Body of pancreas (tissue), 4 donors: Measurements from ENCODE around the gene ZNF117. TPM values are rescaled to one million over a fixed set of nuclear protein-coding genes. Genes with fewer than 3 reads are reported as not detected.
A peak's percentile ranks its signal among the peaks of the same experiment; 100 is the strongest.
"Not testable (repeated sequence)": the region's sequence is repeated elsewhere in the genome, so short reads cannot be mapped to it uniquely, and the experiment has no call there.

Source experiments
- ATAC-seq: fragments of 150-250 bp; one replicate; pipeline ENCODE4 v1.9.1; 2016
- DNase-seq, 4 donors: peaks; one replicate each; pipeline ENCODE4 v3.0.0-alpha.2; 2019
- H3K27ac ChIP-seq, 4 donors: fragments of 200-600 bp; sonication (generic); 1 replicate in 3 of 4; 2 replicates in 1 of 4; pipeline versions ENCODE4 v1.5.1 to v1.6.1; 2016 to 2019; ENCODE audit warnings: mild to moderate bottlenecking in 1 of 4, mixed read lengths in 1 of 4, moderate library complexity in 1 of 4
- H3K27me3 ChIP-seq, 2 donors: fragments of 200-600 bp; sonication (generic); one replicate each; pipeline ENCODE4 v1.6.0; 2016; ENCODE audit warnings: mild to moderate bottlenecking in 1 of 2
- H3K36me3 ChIP-seq, 2 donors: fragments of 200-600 bp; sonication (generic); replicated peaks in 1 of 2; 2 replicates each; pipeline ENCODE4 v1.5.1; 2016; ENCODE audit warnings: low read depth in 2 of 2; ENCODE audit not compliant: insufficient read depth in 1 of 2
- H3K4me1 ChIP-seq: fragments of 200-600 bp; sonication (generic); one replicate; pipeline ENCODE4 v1.6.0; 2016
- H3K4me3 ChIP-seq, 2 donors: fragments of 200-600 bp; sonication (generic); 1 replicate in 1 of 2; 2 replicates in 1 of 2; pipeline ENCODE4 v1.5.1; 2016 to 2019
- H3K9me3 ChIP-seq, 3 donors: fragments of 200-600 bp; sonication (generic); 1 replicate in 2 of 3; 2 replicates in 1 of 3; pipeline ENCODE4 v1.5.1; 2016
- POLR2A ChIP-seq, 3 donors: fragments of 450-650 bp; IDR thresholded peaks; one replicate each; pipeline ENCODE4 v1.6.1; 2016; ENCODE audit warnings: antibody characterized with exemption in 3 of 3, mild to moderate bottlenecking in 2 of 3
- WGBS, 2 donors: methylation state at CpG; one replicate each; pipeline ENCODE4 v1.1.5; 2017; 5-methylcytosine and 5-hydroxymethylcytosine counted together
- intact Hi-C: fragments of 100-400 bp; cut with DNase I; formaldehyde crosslinking; loops from one replicate; pipeline ENCODE4 v1.15.1; 2023
- total RNA-seq, 2 donors: library from RNA; depleted of rRNA; stranded (reverse); fragments of >200 nt; gene quantifications; one replicate each; pipeline ENCODE4 v1.1.0, GENCODE V29; 2016
- TF ChIP-seq, protein P1 (sequence below), 7 experiments: fragments of 450-650 bp in 4 of 7; fragments of 200-600 bp in 3 of 7; sonication (generic) in 3 of 7; IDR thresholded peaks; one replicate each; pipeline ENCODE4 v1.5.1; 2016 to 2019; ENCODE audit warnings: antibody characterized with exemption in 7 of 7

The ZNF117 gene
- 10 to 100 TPM in 1 of 2 donors, 1 to 10 TPM in 1; 6.9 to 11.2 TPM for total RNA-seq

DNA sequence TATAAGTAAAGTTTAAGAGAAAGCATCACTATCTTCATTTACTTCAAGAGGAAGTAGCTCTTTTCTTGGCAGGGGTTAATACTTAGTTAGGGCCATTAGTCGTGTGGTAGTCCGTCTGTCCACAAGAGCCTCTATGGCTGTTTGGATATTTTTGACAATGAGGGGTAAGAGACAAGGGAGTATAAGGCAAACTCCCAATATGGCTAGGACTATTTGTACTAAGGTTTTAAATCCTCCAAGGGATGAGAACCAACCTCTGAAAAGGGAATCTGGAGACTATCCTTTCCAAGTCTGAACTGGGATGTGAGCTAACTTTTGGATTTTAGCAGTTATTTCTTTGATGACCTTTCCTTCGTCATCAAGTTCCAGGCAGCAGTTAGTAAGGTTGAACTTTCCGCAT lies at the start of gene ZNF117:
Gene ZNF117 (minus strand): TSS at position 101 of the 400 bp plus-strand sequence.
- no peak for ATAC-seq
- Histone ChIP-seq H3K27ac (no peak within 1 kb of the TSS), H3K9me3 (peaks cover 0 to 24% (median 0%) of the 10 kb centered on the region in 3 donors), H3K4me3 (no peak within 1 kb of the TSS), H3K36me3 (peaks cover 0 to 2% of the 10 kb centered on the region in 2 donors), H3K27me3 (no peaks in the 10 kb centered on the region), H3K4me1 (no peaks in the 10 kb centered on the region)
- intact Hi-C loops = no loop called here
- TF ChIP-seq, protein P1, sequence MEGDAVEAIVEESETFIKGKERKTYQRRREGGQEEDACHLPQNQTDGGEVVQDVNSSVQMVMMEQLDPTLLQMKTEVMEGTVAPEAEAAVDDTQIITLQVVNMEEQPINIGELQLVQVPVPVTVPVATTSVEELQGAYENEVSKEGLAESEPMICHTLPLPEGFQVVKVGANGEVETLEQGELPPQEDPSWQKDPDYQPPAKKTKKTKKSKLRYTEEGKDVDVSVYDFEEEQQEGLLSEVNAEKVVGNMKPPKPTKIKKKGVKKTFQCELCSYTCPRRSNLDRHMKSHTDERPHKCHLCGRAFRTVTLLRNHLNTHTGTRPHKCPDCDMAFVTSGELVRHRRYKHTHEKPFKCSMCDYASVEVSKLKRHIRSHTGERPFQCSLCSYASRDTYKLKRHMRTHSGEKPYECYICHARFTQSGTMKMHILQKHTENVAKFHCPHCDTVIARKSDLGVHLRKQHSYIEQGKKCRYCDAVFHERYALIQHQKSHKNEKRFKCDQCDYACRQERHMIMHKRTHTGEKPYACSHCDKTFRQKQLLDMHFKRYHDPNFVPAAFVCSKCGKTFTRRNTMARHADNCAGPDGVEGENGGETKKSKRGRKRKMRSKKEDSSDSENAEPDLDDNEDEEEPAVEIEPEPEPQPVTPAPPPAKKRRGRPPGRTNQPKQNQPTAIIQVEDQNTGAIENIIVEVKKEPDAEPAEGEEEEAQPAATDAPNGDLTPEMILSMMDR (IDR thresholded peaks at IDR 0.05) = no peak
- no peak for TF ChIP-seq POLR2A (IDR thresholded peaks at IDR 0.05)
- no peak for DNase-seq
- WGBS, 2 donors = 77 to 80% methylated on average over 4 of the region's 4 CpGs

DNA sequence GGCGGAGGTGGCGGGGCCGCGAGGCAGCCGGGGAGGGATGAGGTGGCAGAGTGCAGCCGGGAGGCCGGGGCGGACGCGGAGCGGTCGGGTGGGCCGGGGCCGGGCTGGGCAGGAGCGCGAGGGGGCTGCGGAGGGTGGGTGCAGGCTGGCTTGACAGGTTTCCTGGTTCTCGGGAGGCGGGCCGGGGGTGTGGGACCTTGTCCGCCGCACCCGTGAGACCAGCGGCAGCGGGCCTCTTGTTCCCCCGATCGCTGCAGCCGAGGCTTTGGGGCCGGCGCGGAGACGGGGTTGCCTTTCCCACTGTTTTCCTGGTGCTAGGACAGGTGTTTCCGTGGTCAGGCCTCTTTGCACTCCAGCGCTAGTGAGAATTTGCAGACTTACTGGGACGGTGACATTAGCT lies 47.9 kb upstream of the ZNF117 start:
- Histone ChIP-seq H3K4me1 (peaks cover 11% of the 10 kb centered on the region), H3K4me3 (peak overlapping the region; percentile 56 to 90), H3K27ac (peak overlapping the region; percentile 85 to 95 (median 91))
- ATAC-seq = peak; percentile 7
- DNase-seq = peak; percentile 45 to 57 (median 49)
- intact Hi-C loops, H3K36me3 ChIP-seq, H3K9me3 ChIP-seq, H3K27me3 ChIP-seq: not testable (repeated sequence)
- 0% methylated on average over 9 to 23 of the region's 35 CpGs for whole genome bisulfite sequencing, 2 donors

DNA sequence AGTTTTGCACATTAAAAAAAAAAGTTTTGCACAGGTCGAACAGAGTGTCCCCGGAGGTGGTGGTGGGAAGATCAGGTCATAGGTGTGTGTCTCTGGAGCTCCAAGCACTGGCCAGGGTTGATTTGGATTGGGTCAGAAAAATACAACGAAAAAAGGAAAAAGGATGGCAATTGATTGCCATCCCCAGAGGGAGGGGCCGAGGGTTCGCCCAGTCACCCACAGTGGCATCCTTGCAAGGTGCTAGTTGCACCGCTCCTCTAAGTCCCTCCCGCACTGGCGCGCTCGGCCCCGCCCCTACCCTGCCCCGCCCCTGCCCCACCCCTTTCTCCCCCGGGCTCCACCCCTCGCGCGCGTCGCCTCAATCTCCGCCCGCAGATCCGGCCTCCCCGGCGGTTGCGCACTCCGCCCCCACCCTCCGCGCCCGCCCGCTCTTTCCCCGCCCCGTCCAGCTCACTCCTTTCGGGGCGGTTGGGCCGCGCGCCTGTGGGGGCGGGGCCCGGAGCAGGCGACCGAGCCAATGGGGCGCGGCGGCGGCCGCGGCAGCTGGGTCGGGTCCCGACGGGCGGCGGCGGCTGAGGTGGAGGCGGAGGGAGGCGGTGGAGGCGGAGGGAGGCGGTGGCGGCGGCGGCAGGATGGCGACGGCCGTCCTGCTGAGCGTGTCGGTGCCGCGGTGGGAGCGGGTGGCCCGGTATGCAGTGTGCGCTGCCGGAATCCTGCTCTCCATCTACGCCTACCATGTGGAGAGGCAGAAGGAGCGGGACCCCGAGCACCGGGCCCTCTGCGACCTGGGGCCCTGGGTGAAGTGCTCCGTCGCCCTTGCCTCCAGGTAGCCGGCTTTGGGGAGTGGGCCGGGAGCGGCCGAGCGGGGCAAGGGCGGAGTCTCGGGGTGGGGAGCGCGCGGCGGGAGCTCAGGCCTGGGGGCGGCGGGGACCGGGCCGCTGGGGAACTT lies 47.2 kb upstream of the ZNF117 start:
- H3K27me3 ChIP-seq = no peaks in the 10 kb centered on the region
- 2 to 6% methylated on average over 21 to 42 of the region's 92 CpGs for WGBS, 2 donors
- no peaks in the 10 kb centered on the region for H3K9me3 ChIP-seq
- H3K4me3 ChIP-seq = peak overlapping the region; percentile 56 to 90
- peaks cover 11% of the 10 kb centered on the region for H3K4me1 ChIP-seq
- TF ChIP-seq, protein P1 (IDR thresholded peaks at IDR 0.05) = peak in 1 of 7 experiments; percentile 10
- TF ChIP-seq POLR2A (IDR thresholded peaks at IDR 0.05) = peak; percentile 64 to 67 (median 66)
- H3K36me3 ChIP-seq = no peaks in the 10 kb centered on the region
- H3K27ac ChIP-seq = peak overlapping the region; percentile 85 to 95 (median 91)
- ATAC-seq = peak; percentile 97
- DNase-seq = peak; percentile 94 to 95 (median 94)
- intact Hi-C loops = no loop called here

DNA sequence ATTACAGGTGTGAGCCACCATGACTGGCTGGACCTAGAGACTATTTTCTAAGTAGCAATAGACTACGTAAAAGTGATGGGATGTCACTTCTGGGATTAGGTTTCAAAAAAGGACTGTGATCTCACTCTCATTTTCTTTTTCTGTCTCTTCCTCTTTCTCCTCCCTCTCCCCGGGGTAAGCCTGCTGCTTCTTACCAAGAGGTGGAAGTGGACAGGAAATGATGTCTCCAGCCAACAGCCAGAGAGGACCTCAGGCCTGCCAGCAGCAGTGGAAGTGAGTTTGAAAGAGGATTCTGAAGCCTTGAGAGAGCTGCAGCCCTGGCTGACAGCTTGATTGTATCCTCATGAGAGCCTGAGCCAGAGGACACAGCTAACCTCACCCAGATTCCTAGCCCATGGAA lies 45.7 kb upstream of the ZNF117 start:
- H3K36me3 ChIP-seq, H3K9me3 ChIP-seq, H3K27me3 ChIP-seq, ATAC-seq, intact Hi-C loops, H3K4me3 ChIP-seq: not testable (repeated sequence)
- Histone ChIP-seq H3K4me1 (peaks cover 11% of the 10 kb centered on the region), H3K27ac (peak overlapping the region in 1 of 4 donors; percentile 68)
- whole genome bisulfite sequencing, 2 donors = 37 to 68% methylated on average over 2 of the region's 2 CpGs
- DNase-seq = peak in 1 of 4 donors; percentile 51

DNA sequence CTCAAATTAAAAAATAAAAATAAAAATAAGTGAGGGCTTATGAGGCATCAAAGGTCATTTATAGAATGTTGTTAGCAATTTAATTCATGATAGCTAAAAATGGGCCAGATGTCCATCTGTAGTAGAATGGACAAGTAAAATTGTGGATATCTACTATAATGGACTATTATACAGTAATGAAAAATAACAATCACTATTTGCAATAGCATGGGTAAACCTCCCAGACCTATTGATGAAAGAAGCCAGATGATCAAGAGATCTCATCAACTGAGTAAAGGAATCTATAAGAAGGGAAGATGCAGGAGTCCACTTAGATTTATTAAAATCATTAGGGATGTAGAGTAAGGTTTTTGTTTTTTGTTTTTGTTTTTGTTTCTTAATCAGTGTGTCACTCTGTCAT lies 44.6 kb upstream of the ZNF117 start:
- H3K4me1 ChIP-seq = peaks cover 11% of the 10 kb centered on the region
- H3K27ac ChIP-seq, H3K4me3 ChIP-seq: not testable (repeated sequence)

DNA sequence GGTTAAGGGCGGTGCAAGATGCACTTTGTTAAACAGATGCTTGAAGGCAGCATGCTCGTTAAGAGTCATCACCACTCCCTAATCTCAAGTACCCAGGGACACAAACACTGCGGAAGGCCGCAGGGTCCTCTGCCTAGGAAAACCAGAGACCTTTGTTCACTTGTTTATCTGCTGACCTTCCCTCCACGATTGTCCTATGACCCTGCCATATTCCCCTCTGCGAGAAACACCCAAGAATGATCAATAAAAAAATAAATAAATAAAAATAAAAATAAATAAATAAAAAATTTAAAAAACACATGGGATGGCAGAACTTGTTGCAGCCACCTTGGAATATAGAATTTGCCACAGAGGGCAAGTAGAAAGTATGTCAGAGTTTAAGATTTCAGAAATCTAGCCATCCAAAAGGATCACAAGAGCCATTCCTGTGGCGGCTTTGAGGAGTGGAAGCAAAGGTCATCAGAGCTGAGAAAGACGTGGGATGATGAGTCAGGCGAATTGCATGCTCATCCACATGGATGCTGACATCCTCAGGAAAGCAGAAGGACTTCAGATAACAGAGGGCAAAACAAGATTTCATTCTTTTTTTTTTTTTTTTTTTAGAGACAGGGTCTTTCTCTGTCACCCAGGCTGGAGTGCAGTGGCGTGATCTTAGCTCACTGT lies 43.4 kb upstream of the ZNF117 start:
- intact Hi-C loops, H3K27ac ChIP-seq, ATAC-seq, H3K36me3 ChIP-seq, H3K4me3 ChIP-seq, DNase-seq, H3K4me1 ChIP-seq, H3K9me3 ChIP-seq, H3K27me3 ChIP-seq: not testable (repeated sequence)
- WGBS, 2 donors = 66 to 69% methylated on average over 10 of the region's 10 CpGs

More for the DNA sequence above, 44.6 kb upstream of the ZNF117 start:
- H3K27me3 ChIP-seq, ATAC-seq, DNase-seq, H3K9me3 ChIP-seq, intact Hi-C loops, H3K36me3 ChIP-seq: not testable (repeated sequence)

DNA sequence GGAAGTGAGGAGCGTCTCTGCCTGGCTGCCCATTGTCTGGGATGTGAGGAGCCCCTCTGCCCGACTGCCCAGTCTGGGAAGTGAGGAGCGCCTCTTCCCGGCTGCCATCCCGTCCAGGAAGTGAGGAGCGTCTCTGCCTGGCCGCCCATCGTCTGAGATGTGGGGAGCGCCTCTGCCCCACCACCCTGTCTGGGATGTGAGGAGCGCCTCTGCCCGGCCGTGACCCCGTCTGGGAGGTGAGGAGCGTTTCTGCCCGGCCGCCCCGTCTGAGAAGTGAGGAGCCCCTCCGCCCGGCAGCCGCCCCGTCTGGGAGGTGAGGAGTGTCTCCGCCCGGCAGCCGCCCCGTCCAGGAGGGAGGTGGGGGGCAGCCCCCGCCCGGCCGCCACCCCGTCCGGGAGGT lies 42.6 kb upstream of the ZNF117 start:
- DNase-seq, H3K9me3 ChIP-seq, ATAC-seq, H3K27me3 ChIP-seq, intact Hi-C loops, H3K27ac ChIP-seq, H3K4me1 ChIP-seq, H3K36me3 ChIP-seq, H3K4me3 ChIP-seq: not testable (repeated sequence)
- WGBS, 2 donors = 90 to 100% methylated on average over 2 to 25 of the region's 30 CpGs

DNA sequence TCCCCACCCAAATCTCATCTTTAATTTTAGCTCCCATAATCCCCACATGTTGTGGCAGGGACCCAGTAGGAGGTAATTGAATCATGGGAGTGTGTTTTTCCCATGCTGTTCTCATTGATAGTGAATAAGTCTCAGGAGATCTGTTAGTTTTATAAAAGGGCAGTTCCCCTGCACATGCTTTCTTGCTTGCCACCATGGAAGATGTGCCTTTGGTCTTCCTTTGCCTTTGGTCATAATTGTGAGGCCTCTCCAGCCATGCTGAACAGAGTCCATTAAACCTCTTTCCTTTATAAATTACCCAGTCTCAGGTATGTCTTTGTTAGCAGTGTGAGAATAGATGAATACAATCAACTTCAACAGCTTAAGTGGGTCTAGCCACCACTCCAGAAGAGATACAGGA lies 34.2 kb upstream of the ZNF117 start:
- ATAC-seq, H3K4me3 ChIP-seq, H3K36me3 ChIP-seq, intact Hi-C loops, H3K4me1 ChIP-seq, H3K27me3 ChIP-seq, H3K27ac ChIP-seq, H3K9me3 ChIP-seq, DNase-seq: not testable (repeated sequence)

DNA sequence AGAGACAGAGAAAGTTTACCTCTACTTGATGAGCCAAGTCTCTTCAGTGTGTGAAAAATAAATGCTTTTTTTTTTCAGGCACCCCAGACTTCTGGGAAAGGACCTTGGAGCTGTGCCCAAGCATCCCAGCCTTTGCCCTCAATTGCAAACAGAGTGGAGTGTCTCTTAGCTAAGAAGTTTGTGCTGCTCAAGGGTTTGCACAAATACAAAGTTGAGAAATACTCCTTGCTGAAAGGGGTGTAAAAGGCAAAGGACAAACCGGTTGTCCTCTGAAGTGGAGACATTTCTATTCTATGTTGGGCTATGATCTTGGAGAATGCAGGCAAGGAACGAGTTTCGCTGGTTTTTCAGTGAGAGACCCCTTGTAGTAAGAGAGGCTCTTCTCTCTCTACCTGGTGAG lies 30.1 kb upstream of the ZNF117 start:
- H3K9me3 ChIP-seq, H3K4me1 ChIP-seq, H3K4me3 ChIP-seq, ATAC-seq, H3K36me3 ChIP-seq, H3K27me3 ChIP-seq, intact Hi-C loops, H3K27ac ChIP-seq: not testable (repeated sequence)
- DNase-seq = peak in 2 of 4 donors; percentile 25 to 39
- 93 to 97% methylated on average over 2 of the region's 3 CpGs for WGBS, 2 donors
